Fibroblast of lung (primary cell): ENCODE measurements around the gene GRIN3B. TPM values are rescaled to one million over a fixed set of nuclear protein-coding genes. Genes with fewer than 3 reads are reported as not detected.

Source experiments
- DNase-seq, 2 donors: peaks; one replicate each; pipeline versions ENCODE4 v3.0.0 to v3.0.0-alpha.2; 2010; ENCODE audit warnings: low read depth in 2 of 2
- H2AFZ ChIP-seq: 2 replicates; pipeline ENCODE4 v1.5.1; 2012; ENCODE audit warnings: low read length, control low read depth, inconsistent platforms
- H3K27ac ChIP-seq: 2 replicates; pipeline ENCODE4 v1.5.1; 2011; ENCODE audit warnings: low read length, control low read depth; ENCODE audit not compliant: insufficient read depth
- H3K27me3 ChIP-seq: 2 replicates; pipeline ENCODE4 v1.5.1; 2011; ENCODE audit warnings: mild to moderate bottlenecking, low read length; ENCODE audit not compliant: control insufficient read depth, insufficient read depth
- H3K36me3 ChIP-seq: 2 replicates; pipeline ENCODE4 v1.5.1; 2011; ENCODE audit warnings: low read length; ENCODE audit not compliant: control insufficient read depth, insufficient read depth
- H3K4me1 ChIP-seq: 2 replicates; pipeline ENCODE4 v1.5.1; 2011; ENCODE audit warnings: low read length; ENCODE audit not compliant: control insufficient read depth, insufficient read depth; ENCODE audit errors: extremely low read depth
- H3K4me2 ChIP-seq: 2 replicates; pipeline ENCODE4 v1.5.1; 2011; ENCODE audit warnings: low read length, control low read depth; ENCODE audit not compliant: insufficient read depth; ENCODE audit errors: extremely low read depth
- H3K4me3 ChIP-seq, 4 experiments: fragments of 200-600 bp in 1 of 4; sonication (generic) in 1 of 4; replicated peaks in 1 of 4; 2 replicates each; pipeline ENCODE4 v1.5.1; 2011 to 2016; ENCODE audit warnings: low read length in 4 of 4, low read depth in 3 of 4, mild to moderate bottlenecking in 3 of 4, control low read depth in 2 of 4, inconsistent platforms in 1 of 4, mixed read lengths in 1 of 4; ENCODE audit not compliant: insufficient read depth in 1 of 4; ENCODE audit errors: control extremely low read depth in 1 of 4
- H3K79me2 ChIP-seq: 2 replicates; pipeline ENCODE4 v1.5.1; 2012; ENCODE audit warnings: mild to moderate bottlenecking, low read length, inconsistent platforms; ENCODE audit not compliant: control insufficient read depth, insufficient read depth
- H3K9ac ChIP-seq: 2 replicates; pipeline ENCODE4 v1.5.1; 2011; ENCODE audit warnings: mild to moderate bottlenecking, low read length, control low read depth; ENCODE audit not compliant: insufficient read depth
- H3K9me3 ChIP-seq: 2 replicates; pipeline ENCODE4 v1.5.1; 2012; ENCODE audit warnings: low read depth, low read length; ENCODE audit not compliant: control insufficient read depth, insufficient read depth
- H4K20me1 ChIP-seq: 2 replicates; pipeline ENCODE4 v1.5.1; 2011; ENCODE audit warnings: low read length; ENCODE audit not compliant: control insufficient read depth, insufficient read depth; ENCODE audit errors: extremely low read depth
- CTCF ChIP-seq, 2 donors: IDR thresholded peaks in 1 of 2; conservative IDR thresholded peaks in 1 of 2; 1 replicate in 1 of 2; 2 replicates in 1 of 2; pipeline ENCODE4 v1.5.1; 2011 to 2012; ENCODE audit warnings: low read length in 2 of 2, control low read depth in 1 of 2, inconsistent platforms in 1 of 2, low read depth in 1 of 2, mild to moderate bottlenecking in 1 of 2
- EZH2 ChIP-seq: IDR thresholded peaks from 2 replicates; pipeline ENCODE4 v1.5.1; 2012; ENCODE audit warnings: low read length, control low read depth, mild to moderate bottlenecking; ENCODE audit errors: missing control alignments
- polyA plus RNA-seq, 2 donors: library from polyadenylated mRNA; depleted of rRNA in 1 of 2; stranded (reverse) in 1 of 2; unstranded in 1 of 2; fragments of >200 nt; gene quantifications; 2 replicates each; pipeline ENCODE4 v1.2.1, GENCODE V29; 2011 to 2012; ENCODE audit warnings: missing spikeins in 1 of 2
- total RNA-seq: library from RNA; depleted of rRNA; stranded (reverse); fragments of >200 nt; gene quantifications from 2 replicates; pipeline ENCODE4 v1.2.1, GENCODE V29; 2014

GRIN3B gene
- total and polyA plus RNA-seq, 2 donors (not counting 1 experiment from before 2014, with no cell fraction given), result 0.12 to 0.66 TPM

- DNase-seq, result no peak
- Histone ChIP-seq H3K36me3 (no peaks in the 10 kb centered on the region), H2AFZ (no peak overlapping the region), H3K4me1 (no peaks in the 10 kb centered on the region), H4K20me1 (no peaks in the 10 kb centered on the region), H3K4me2 (no peak overlapping the region), H3K27ac (no peak overlapping the region), H3K27me3 (no peaks in the 10 kb centered on the region), H3K9me3 (no peaks in the 10 kb centered on the region), H3K79me2 (no peaks in the 10 kb centered on the region), H3K4me3 (no peak overlapping the region), H3K9ac (no peak overlapping the region)
- TF ChIP-seq EZH2, result no peak
- no peak for TF ChIP-seq CTCF (conservative IDR thresholded peaks at IDR 0.05 in 1 of 2, IDR thresholded peaks at IDR 0.05 in 1 of 2; ENCODE audit: low read depth in 1 of 2, low read length in 2 of 2)
Observed at GRCh38 chr19:1051791-1052190, 51.6 kb downstream of the GRIN3B start.

- no peaks in the 10 kb centered on the region for H3K36me3 ChIP-seq
- H3K79me2 ChIP-seq, result no peaks in the 10 kb centered on the region
- H3K4me1 ChIP-seq, result no peaks in the 10 kb centered on the region
- no peak for DNase-seq
- no peak overlapping the region for H2AFZ ChIP-seq
- H3K27me3 ChIP-seq, result no peaks in the 10 kb centered on the region
- H3K4me3 ChIP-seq, result no peak overlapping the region
- TF ChIP-seq CTCF (conservative IDR thresholded peaks at IDR 0.05 in 1 of 2, IDR thresholded peaks at IDR 0.05 in 1 of 2; ENCODE audit: low read depth in 1 of 2, low read length in 2 of 2) (no peak), EZH2 (no peak)
- no peak overlapping the region for H3K27ac ChIP-seq
- H3K9me3 ChIP-seq, result peaks cover 5% of the 10 kb centered on the region
- no peaks in the 10 kb centered on the region for H4K20me1 ChIP-seq
- H3K9ac ChIP-seq, result no peak overlapping the region
- H3K4me2 ChIP-seq, result no peak overlapping the region
Observed at GRCh38 chr19:1052349-1052975, 52.2 kb downstream of the GRIN3B start.

DNA sequence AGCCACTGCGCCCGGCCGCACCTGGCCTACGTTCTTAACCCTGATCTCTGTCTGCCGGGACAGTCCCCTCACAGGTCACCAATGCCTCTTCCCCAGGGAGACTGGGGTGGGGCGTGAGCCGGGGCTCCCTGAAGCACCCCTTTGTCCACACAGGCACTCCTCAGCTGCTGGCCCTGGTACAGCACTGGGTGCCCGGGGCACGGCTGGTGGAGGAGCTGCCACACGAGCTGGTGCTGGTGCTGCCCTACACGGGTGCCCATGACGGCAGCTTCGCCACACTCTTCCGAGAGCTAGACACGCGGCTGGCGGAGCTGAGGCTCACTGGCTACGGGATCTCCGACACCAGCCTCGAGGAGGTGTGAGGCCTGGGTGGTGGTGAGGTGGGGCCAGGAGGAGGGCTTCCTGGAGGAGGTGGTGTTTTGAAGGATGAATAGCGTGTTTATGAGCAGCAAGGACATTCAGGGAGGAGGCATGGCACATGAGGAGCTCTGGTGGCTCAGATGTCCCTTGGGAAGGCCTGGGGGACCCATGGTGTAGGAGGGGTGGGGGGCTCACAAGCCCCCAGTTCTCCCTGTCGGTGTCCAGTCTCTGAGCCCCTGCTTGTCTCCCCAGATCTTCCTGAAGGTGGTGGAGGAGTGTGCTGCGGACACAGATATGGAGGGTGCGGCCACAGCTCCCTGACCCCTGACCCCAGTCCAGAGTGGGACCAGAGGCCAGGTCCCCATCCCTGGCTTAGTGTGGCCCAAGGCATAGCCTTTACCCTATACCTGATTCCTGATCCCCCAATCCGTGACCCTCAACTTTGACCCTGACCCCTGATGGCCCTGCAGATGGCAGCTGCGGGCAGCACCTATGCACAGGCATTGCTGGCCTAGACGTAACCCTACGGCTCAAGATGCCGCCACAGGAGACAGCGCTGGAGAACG is 53.2 kb downstream of the GRIN3B start:
- Histone ChIP-seq H3K27ac (no peak overlapping the region), H4K20me1 (no peaks in the 10 kb centered on the region), H3K4me3 (no peak overlapping the region), H3K36me3 (no peaks in the 10 kb centered on the region), H3K4me1 (no peaks in the 10 kb centered on the region), H3K9ac (no peak overlapping the region), H3K4me2 (no peak overlapping the region), H3K27me3 (no peaks in the 10 kb centered on the region), H2AFZ (no peak overlapping the region), H3K9me3 (peaks cover 5% of the 10 kb centered on the region), H3K79me2 (no peaks in the 10 kb centered on the region)
- no peak for DNase-seq
- TF ChIP-seq CTCF (conservative IDR thresholded peaks at IDR 0.05 in 1 of 2, IDR thresholded peaks at IDR 0.05 in 1 of 2; ENCODE audit: low read depth in 1 of 2, low read length in 2 of 2), result no peak
- no peak for TF ChIP-seq EZH2
